H9 (cell line): ENCODE results near the gene ARL6IP6. TPM values are rescaled to one million over a fixed set of nuclear protein-coding genes. Genes with fewer than 3 reads are reported as not detected.

Source experiments
- DNase-seq: peaks from one replicate; pipeline ENCODE4 v3.0.0-alpha.2; 2017
- H2AFZ ChIP-seq: one replicate; pipeline ENCODE4 v1.6.1; 2013; ENCODE audit warnings: mild to moderate bottlenecking, low read length, control low read depth, moderate library complexity
- H2AK5ac ChIP-seq: 2 replicates; pipeline ENCODE4 v1.6.1; 2013; ENCODE audit warnings: low read length, control low read depth, mixed read lengths; ENCODE audit not compliant: insufficient read length
- H2BK120ac ChIP-seq: one replicate; pipeline ENCODE4 v1.6.1; 2013; ENCODE audit warnings: low read depth, mild to moderate bottlenecking, low read length, control low read depth, inconsistent platforms; ENCODE audit not compliant: poor library complexity, severe bottlenecking
- H2BK12ac ChIP-seq: 2 replicates; pipeline ENCODE4 v1.6.1; 2013; ENCODE audit warnings: low read length, control low read depth, mixed read lengths, low read depth; ENCODE audit not compliant: insufficient read length
- H2BK15ac ChIP-seq: 2 replicates; pipeline ENCODE4 v1.6.1; 2013; ENCODE audit warnings: low read depth, low read length, control low read depth
- H2BK20ac ChIP-seq: one replicate; pipeline ENCODE4 v1.6.1; 2013; ENCODE audit warnings: low read depth, mild to moderate bottlenecking, low read length, control low read depth, inconsistent platforms; ENCODE audit not compliant: poor library complexity, severe bottlenecking
- H2BK5ac ChIP-seq: 2 replicates; pipeline ENCODE4 v1.6.1; 2013; ENCODE audit warnings: low read length, control low read depth, mixed read lengths; ENCODE audit not compliant: insufficient read length
- H3K14ac ChIP-seq: 2 replicates; pipeline ENCODE4 v1.6.1; 2013; ENCODE audit warnings: low read length, control low read depth; ENCODE audit not compliant: insufficient read depth
- H3K18ac ChIP-seq: 2 replicates; pipeline ENCODE4 v1.6.1; 2013; ENCODE audit warnings: low read depth, mild to moderate bottlenecking, mixed read lengths, low read length, control low read depth; ENCODE audit not compliant: insufficient read length
- H3K23ac ChIP-seq: 2 replicates; pipeline ENCODE4 v1.6.1; 2013; ENCODE audit warnings: low read length, control low read depth, mixed read lengths, low read depth; ENCODE audit not compliant: insufficient read length
- H3K23me2 ChIP-seq: 2 replicates; pipeline ENCODE4 v1.6.1; 2013; ENCODE audit warnings: low read depth, mild to moderate bottlenecking, mixed read lengths, low read length, control low read depth; ENCODE audit not compliant: insufficient read length, poor library complexity, severe bottlenecking
- H3K27ac ChIP-seq: 2 replicates; pipeline ENCODE4 v1.5.1; 2013; ENCODE audit warnings: low read length, control low read depth, mixed read lengths, low read depth; ENCODE audit not compliant: insufficient read length
- H3K27me3 ChIP-seq: 2 replicates; pipeline ENCODE4 v1.6.1; 2013; ENCODE audit warnings: low read length, control low read depth, inconsistent platforms; ENCODE audit not compliant: insufficient read depth
- H3K4ac ChIP-seq: 2 replicates; pipeline ENCODE4 v1.6.1; 2013; ENCODE audit warnings: low read depth, mild to moderate bottlenecking, control low read depth, inconsistent platforms, low read length, moderate library complexity
- H3K4me1 ChIP-seq: 2 replicates; pipeline ENCODE4 v1.6.1; 2013; ENCODE audit warnings: low read length, control low read depth, inconsistent platforms; ENCODE audit not compliant: insufficient read depth
- H3K4me2 ChIP-seq: 2 replicates; pipeline ENCODE4 v1.6.1; 2013; ENCODE audit warnings: low read length, control low read depth, mixed read lengths; ENCODE audit not compliant: insufficient read length, insufficient read depth
- H3K56ac ChIP-seq: 2 replicates; pipeline ENCODE4 v1.6.1; 2013; ENCODE audit warnings: low read depth, mild to moderate bottlenecking, mixed read lengths, low read length, control low read depth; ENCODE audit not compliant: insufficient read length
- H3K79me1 ChIP-seq: 2 replicates; pipeline ENCODE4 v1.6.1; 2013; ENCODE audit warnings: low read depth, mild to moderate bottlenecking, moderate library complexity, low read length, control low read depth, inconsistent platforms; ENCODE audit not compliant: insufficient read depth, poor library complexity, severe bottlenecking
- H3K79me2 ChIP-seq: 2 replicates; pipeline ENCODE4 v1.6.1; 2013; ENCODE audit warnings: low read length, control low read depth, inconsistent platforms; ENCODE audit not compliant: insufficient read depth
- H3K9ac ChIP-seq: 2 replicates; pipeline ENCODE4 v1.6.1; 2013; ENCODE audit warnings: low read length, control low read depth, mixed read lengths; ENCODE audit not compliant: insufficient read length; ENCODE audit errors: extremely low read depth
- H3K9me3 ChIP-seq: one replicate; pipeline ENCODE4 v1.6.1; 2013; ENCODE audit warnings: low read depth, low read length, inconsistent platforms; ENCODE audit not compliant: control insufficient read depth
- H3T11ph ChIP-seq: one replicate; pipeline ENCODE4 v1.6.1; 2013; ENCODE audit warnings: mild to moderate bottlenecking, low read length, control low read depth, inconsistent platforms
- H4K20me1 ChIP-seq: one replicate; pipeline ENCODE4 v1.6.1; 2013; ENCODE audit not compliant: control insufficient read depth, insufficient read length, insufficient read depth
- H4K5ac ChIP-seq: 2 replicates; pipeline ENCODE4 v1.6.1; 2013; ENCODE audit warnings: low read depth, mild to moderate bottlenecking, mixed read lengths, low read length, control low read depth; ENCODE audit not compliant: insufficient read length
- H4K8ac ChIP-seq: replicated peaks from 2 replicates; pipeline ENCODE4 v1.6.1; 2013; ENCODE audit warnings: low read length, control low read depth, mixed read lengths, low read depth; ENCODE audit not compliant: insufficient read length
- H4K91ac ChIP-seq: 2 replicates; pipeline ENCODE4 v1.6.1; 2013; ENCODE audit warnings: low read depth, mild to moderate bottlenecking, moderate library complexity, mixed read lengths, low read length, control low read depth; ENCODE audit not compliant: insufficient read length
- H3K27ac Mint-ChIP-seq, 3 experiments: 2 replicates in 2 of 3; 3 replicates in 1 of 3; pipeline ENCODE4 v1.8.0; 2020 to 2021; ENCODE audit warnings: mixed read lengths in 3 of 3, mild to moderate bottlenecking in 1 of 3, moderate library complexity in 1 of 3
- H3K27me3 Mint-ChIP-seq: 2 replicates; pipeline ENCODE4 v1.8.0; 2021; ENCODE audit warnings: low read depth, mild to moderate bottlenecking, moderate library complexity, mixed read lengths
- H3K36me3 Mint-ChIP-seq, 3 experiments: 2 replicates in 2 of 3; 3 replicates in 1 of 3; pipeline ENCODE4 v1.8.0; 2020 to 2021; ENCODE audit warnings: low read depth in 3 of 3, mixed read lengths in 3 of 3; ENCODE audit not compliant: insufficient read depth in 1 of 3
- H3K4me1 Mint-ChIP-seq, 2 experiments: 2 replicates each; pipeline ENCODE4 v1.8.0; 2020; ENCODE audit warnings: mixed read lengths in 2 of 2
- H3K4me3 Mint-ChIP-seq, 2 experiments: 2 replicates in 1 of 2; 3 replicates in 1 of 2; pipeline ENCODE4 v1.8.0; 2020 to 2021; ENCODE audit warnings: mild to moderate bottlenecking in 2 of 2, mixed read lengths in 2 of 2, moderate library complexity in 1 of 2
- H3K9me3 Mint-ChIP-seq, 2 experiments: 2 replicates in 1 of 2; 3 replicates in 1 of 2; pipeline ENCODE4 v1.8.0; 2020; ENCODE audit warnings: mild to moderate bottlenecking in 2 of 2, mixed read lengths in 2 of 2, moderate library complexity in 1 of 2
- CTCF ChIP-seq: fragments of 200-600 bp; sonication (generic); conservative IDR thresholded peaks from 3 replicates; pipeline ENCODE4 v1.8.0; 2021; ENCODE audit warnings: antibody characterized with exemption, mild to moderate bottlenecking
- WGBS: extraction: QIAGEN DNeasy Blood & Tissue Kit; methylation state at CpG from one replicate; pipeline ENCODE4 v1.1.7; 2013; ENCODE audit warnings: missing lambda C conversion rate, low lambda C conversion rate, mixed read lengths; ENCODE audit not compliant: insufficient read length; ENCODE audit errors: extremely low coverage; 5-methylcytosine and 5-hydroxymethylcytosine counted together
- total RNA-seq: library from RNA; stranded (reverse); gene quantifications from 2 replicates; pipeline ENCODE4 v1.2.1, GENCODE V29; 2021

ARL6IP6 gene
- total RNA-seq, 1 experiment from 2014 or later, result 27.3 TPM

GRCh38 chr2:152759290-152760072, 41.1 kb downstream of the ARL6IP6 start:
- no peak overlapping the region for H2AFZ ChIP-seq
- no peak for TF ChIP-seq CTCF
- no peaks in the 10 kb centered on the region for H3K27me3 ChIP-seq
- H2AK5ac ChIP-seq, result no peak overlapping the region
- H3K27me3 Mint-ChIP-seq, result no peaks in the 10 kb centered on the region
- H3K56ac ChIP-seq, result no peak overlapping the region
- H3K4me2 ChIP-seq, result no peak overlapping the region
- no peaks in the 10 kb centered on the region for H3K79me1 ChIP-seq
- no peaks in the 10 kb centered on the region for H3K4me1 Mint-ChIP-seq
- H3K79me2 ChIP-seq, result no peaks in the 10 kb centered on the region
- H3K27ac Mint-ChIP-seq, result no peak overlapping the region
- H2BK20ac ChIP-seq, result no peak overlapping the region
- no peaks in the 10 kb centered on the region for H3K9me3 Mint-ChIP-seq
- no peak overlapping the region for H3K14ac ChIP-seq
- no peak overlapping the region for H4K91ac ChIP-seq
- H2BK5ac ChIP-seq, result no peak overlapping the region
- H3K4ac ChIP-seq, result no peak overlapping the region
- H3K4me1 ChIP-seq, result no peaks in the 10 kb centered on the region
- no peaks in the 10 kb centered on the region for H3K9me3 ChIP-seq
- no peak overlapping the region for H3K23ac ChIP-seq
- H4K5ac ChIP-seq, result no peak overlapping the region
- no peaks in the 10 kb centered on the region for H3K23me2 ChIP-seq
- no peak overlapping the region for H2BK120ac ChIP-seq
- H3K9ac ChIP-seq, result no peak overlapping the region
- H3K4me3 Mint-ChIP-seq, result no peak overlapping the region
- no peak overlapping the region for H3T11ph ChIP-seq
- H4K20me1 ChIP-seq, result no peaks in the 10 kb centered on the region
- peaks cover 7 to 28% (median 20%) of the 10 kb centered on the region in 3 experiments; a peak in 5 of 7 replicates for H3K36me3 Mint-ChIP-seq
- H2BK15ac ChIP-seq, result no peak overlapping the region
- DNase-seq, result no peak
- H2BK12ac ChIP-seq, result no peak overlapping the region
- no CpG with 5 or more reads among the region's 6 CpGs for WGBS
- H4K8ac ChIP-seq, result no peak overlapping the region
- H3K18ac ChIP-seq, result no peak overlapping the region
- no peak overlapping the region for H3K27ac ChIP-seq
